Type B pancreatic cell (in vitro differentiated cells): ENCODE data around the gene ZNF444. TPM values are rescaled to one million over a fixed set of nuclear protein-coding genes. Genes with fewer than 3 reads are reported as not detected.
A peak's percentile ranks its signal among the peaks of the same experiment; 100 is the strongest.

ENCODE experiments used
- DNase-seq: peaks from one replicate; pipeline ENCODE4 v3.0.0; 2021; ENCODE audit warnings: mixed read lengths; ENCODE audit not compliant: unreplicated experiment; ENCODE audit errors: extremely low spot score
- H3K27ac Mint-ChIP-seq: 2 replicates; pipeline ENCODE4 v1.8.0; 2021; ENCODE audit warnings: mild to moderate bottlenecking, mixed read lengths
- H3K27me3 Mint-ChIP-seq: 2 replicates; pipeline ENCODE4 v1.8.0; 2021; ENCODE audit warnings: mixed read lengths
- H3K36me3 Mint-ChIP-seq: 2 replicates; pipeline ENCODE4 v1.8.0; 2021; ENCODE audit warnings: mixed read lengths
- H3K4me1 Mint-ChIP-seq: one replicate; pipeline ENCODE4 v1.8.0; 2021; ENCODE audit warnings: mixed read lengths; ENCODE audit not compliant: unreplicated experiment
- H3K4me3 Mint-ChIP-seq: 2 replicates; pipeline ENCODE4 v1.8.0; 2021; ENCODE audit warnings: mild to moderate bottlenecking, mixed read lengths
- H3K9me3 Mint-ChIP-seq: 2 replicates; pipeline ENCODE4 v1.8.0; 2021; ENCODE audit warnings: mixed read lengths
- CTCF ChIP-seq: fragments of 200-600 bp; sonication (generic); conservative IDR thresholded peaks from 2 replicates; pipeline ENCODE4 v1.5.0; 2021; ENCODE audit warnings: antibody characterized with exemption, mild to moderate bottlenecking
- total RNA-seq: library from RNA; stranded (reverse); gene quantifications from 2 replicates; pipeline ENCODE4 v1.2.1, GENCODE V29; 2021; ENCODE audit warnings: low replicate concordance

The ZNF444 gene
- total RNA-seq, 1 donor from 2014 or later, result 40.7 TPM

GRCh38 chr19:56142897-56143434 is 1.9 kb downstream of the ZNF444 start:
- Mint-ChIP-seq H3K9me3 (no peaks in the 10 kb centered on the region), H3K27ac (peak overlapping the region; percentile 90), H3K27me3 (no peaks in the 10 kb centered on the region), H3K36me3 (peaks cover 1% of the 10 kb centered on the region), H3K4me3 (peak overlapping the region; percentile 97), H3K4me1 (peaks cover 30% of the 10 kb centered on the region)
- no peak for DNase-seq
- no peak for TF ChIP-seq CTCF

GRCh38 chr19:56144376-56144775 is 3.3 kb downstream of the ZNF444 start:
- TF ChIP-seq CTCF, result no peak
- Mint-ChIP-seq H3K36me3 (peaks cover 7% of the 10 kb centered on the region), H3K4me3 (peak overlapping the region; percentile 33), H3K4me1 (peaks cover 30% of the 10 kb centered on the region), H3K27me3 (no peaks in the 10 kb centered on the region), H3K27ac (no peak overlapping the region), H3K9me3 (no peaks in the 10 kb centered on the region)
- DNase-seq, result no peak

GRCh38 chr19:56144831-56145230 is 3.7 kb downstream of the ZNF444 start:
- Mint-ChIP-seq H3K9me3 (no peaks in the 10 kb centered on the region), H3K4me1 (peaks cover 26% of the 10 kb centered on the region), H3K36me3 (peaks cover 11% of the 10 kb centered on the region), H3K27me3 (no peaks in the 10 kb centered on the region), H3K27ac (no peak overlapping the region), H3K4me3 (no peak overlapping the region)
- DNase-seq, result no peak
- TF ChIP-seq CTCF, result no peak

GRCh38 chr19:56145698-56146097 is 4.6 kb downstream of the ZNF444 start:
- H3K4me1 Mint-ChIP-seq, result peaks cover 18% of the 10 kb centered on the region
- peaks cover 17% of the 10 kb centered on the region for H3K36me3 Mint-ChIP-seq
- H3K27me3 Mint-ChIP-seq, result no peaks in the 10 kb centered on the region
- H3K9me3 Mint-ChIP-seq, result no peaks in the 10 kb centered on the region
- no peak overlapping the region for H3K27ac Mint-ChIP-seq
- no peak for TF ChIP-seq CTCF
- no peak overlapping the region for H3K4me3 Mint-ChIP-seq
- no peak for DNase-seq

GRCh38 chr19:56146904-56147303 is 5.8 kb downstream of the ZNF444 start:
- Mint-ChIP-seq H3K27me3 (no peaks in the 10 kb centered on the region), H3K4me1 (peaks cover 14% of the 10 kb centered on the region), H3K4me3 (no peak overlapping the region), H3K27ac (no peak overlapping the region), H3K9me3 (no peaks in the 10 kb centered on the region), H3K36me3 (peaks cover 17% of the 10 kb centered on the region)
- DNase-seq, result no peak
- TF ChIP-seq CTCF, result no peak

GRCh38 chr19:56147307-56147706 is 6.2 kb downstream of the ZNF444 start:
- H3K27me3 Mint-ChIP-seq, result no peaks in the 10 kb centered on the region
- H3K4me3 Mint-ChIP-seq, result no peak overlapping the region

More at GRCh38 chr19:56147307-56147706, 6.2 kb downstream of the ZNF444 start:
- peaks cover 14% of the 10 kb centered on the region for H3K4me1 Mint-ChIP-seq
- H3K27ac Mint-ChIP-seq, result no peak overlapping the region
- no peaks in the 10 kb centered on the region for H3K9me3 Mint-ChIP-seq
- no peak for DNase-seq
- TF ChIP-seq CTCF, result no peak
- H3K36me3 Mint-ChIP-seq, result peaks cover 17% of the 10 kb centered on the region
